Measurements from ENCODE around the gene SYNDIG1L. TPM values are rescaled to one million over a fixed set of nuclear protein-coding genes. Genes with fewer than 3 reads are reported as not detected.

The SYNDIG1L gene
- total and polyA plus RNA-seq, 2 of the 8 experiments (the other 6 are each of a cell fraction or from before 2014, with no cell fraction given), result 3.0 to 3.2 TPM

DNA sequence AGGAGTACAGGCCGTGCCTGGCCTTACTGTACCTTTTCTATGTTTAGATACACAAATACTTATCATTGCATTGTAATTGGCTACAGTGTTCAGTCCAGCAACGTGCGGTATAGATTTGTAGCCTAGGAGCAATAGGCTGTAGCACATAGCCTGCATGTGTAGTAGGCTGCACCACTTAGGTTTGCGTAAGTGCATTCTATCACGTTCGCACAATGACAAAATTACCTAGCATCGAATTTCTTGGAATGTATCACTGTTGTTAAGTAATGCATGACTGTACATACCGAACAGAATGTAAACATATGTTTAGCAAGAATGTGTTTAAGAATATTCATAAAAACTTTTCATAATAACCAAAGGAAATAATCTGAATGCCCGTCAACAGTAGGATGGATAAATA is 45.8 kb downstream of the SYNDIG1L start:
- Histone ChIP-seq H3K27me3 (replicated peaks in 1 of 4; ENCODE audit: control insufficient read depth in 3 of 4, extremely low read depth in 1 of 4, insufficient read depth in 3 of 4, low read length in 3 of 4) (no peaks in the 10 kb centered on the region), H4K91ac (replicated peaks; ENCODE audit: insufficient read length, low read length) (no peak overlapping the region), H4K5ac (ENCODE audit: insufficient read length, low read depth, low read length) (no peak overlapping the region), H3K14ac (ENCODE audit: insufficient read length) (no peak overlapping the region), H3K23me2 (ENCODE audit: low read depth, low read length) (no peaks in the 10 kb centered on the region; the same call in 1 of the 2 replicates), H3K4ac (replicated peaks; ENCODE audit: insufficient read length, low read depth, low read length) (no peak overlapping the region), H3K79me2 (ENCODE audit: control insufficient read depth in 1 of 2, insufficient read depth in 2 of 2, low read length in 2 of 2) (no peaks in the 10 kb centered on the region), H3K56ac (replicated peaks; ENCODE audit: insufficient read length, low read depth, low read length) (no peak overlapping the region), H3K79me1 (ENCODE audit: low read depth, low read length) (no peaks in the 10 kb centered on the region), H2BK15ac (ENCODE audit: low read length) (no peak overlapping the region), H2AK5ac (ENCODE audit: low read depth, low read length) (no peak overlapping the region), H3K9ac (replicated peaks in 1 of 4; ENCODE audit: extremely low read depth in 1 of 4, low read depth in 3 of 4, low read length in 3 of 4) (no peak overlapping the region), H3K23ac (ENCODE audit: insufficient read length) (no peak overlapping the region), H2BK5ac (ENCODE audit: low read depth, low read length) (no peak overlapping the region), H4K8ac (ENCODE audit: extremely low read depth, insufficient read depth, low read length) (no peak overlapping the region), H3K4me3 (ENCODE audit: extremely low read depth in 1 of 4, insufficient read depth in 2 of 4, low read depth in 3 of 4, low read length in 4 of 4) (no peak overlapping the region), H2BK12ac (ENCODE audit: low read depth, low read length) (no peak overlapping the region; the same call in 1 of the 2 replicates), H2AFZ (ENCODE audit: low read length) (no peak overlapping the region), H3K36me3 (ENCODE audit: control insufficient read depth in 2 of 4, insufficient read depth in 4 of 4, low read length in 3 of 4) (no peaks in the 10 kb centered on the region), H3K9me3 (ENCODE audit: insufficient read depth in 2 of 2, low read depth in 1 of 2, low read length in 1 of 2) (no peaks in the 10 kb centered on the region), H2BK20ac (ENCODE audit: low read length) (no peak overlapping the region), H3K27ac (ENCODE audit: low read depth, low read length) (no peak overlapping the region), H3K18ac (ENCODE audit: extremely low read depth, low read length) (no peak overlapping the region), H2BK120ac (replicated peaks; ENCODE audit: low read depth, low read length) (no peak overlapping the region), H3K4me2 (ENCODE audit: insufficient read depth in 1 of 2, low read depth in 2 of 2, low read length in 2 of 2) (no peak overlapping the region), H3K4me1 (replicated peaks in 1 of 4; ENCODE audit: control insufficient read depth in 3 of 4, insufficient read depth in 4 of 4, low read length in 3 of 4) (no peaks in the 10 kb centered on the region), H4K20me1 (replicated peaks in 1 of 2; ENCODE audit: control insufficient read depth in 1 of 2, insufficient read depth in 2 of 2, low read length in 2 of 2) (no peaks in the 10 kb centered on the region)
- WGBS, 2 experiments (ENCODE audit: extremely low coverage in 1 of 2, insufficient coverage in 1 of 2, insufficient read length in 1 of 2, insufficient replicate concordance in 2 of 2, low coverage in 1 of 2, low lambda C conversion rate in 2 of 2, missing lambda C conversion rate in 1 of 2), result 94% methylated on average over 9 of the region's 9 CpGs; no CpG with 5 or more reads in 1 of the 2 experiments
- ChIA-PET CTCF (ENCODE audit: partially characterized antibody) (interaction anchor here (0.6 to 1.5 kb wide), 6 partner anchors 10 to 100 kb away, joined by 3 to 5 read pairs (median 3); no protein-coding TSS in a partner anchor), POLR2A (ENCODE audit: partially characterized antibody) (interaction anchor here (0.5 kb wide), 1 partner anchor 29 kb away, joined by 3 read pairs; no protein-coding TSS in a partner anchor)
- DNase-seq (ENCODE audit: low read depth in 1 of 2, low spot score in 2 of 2) (no peak), FAIRE-seq (no peak)
- TF ChIP-seq TAF1 (IDR thresholded peaks at IDR 0.05; ENCODE audit: low read depth, low read length) (no peak), BACH1 (IDR thresholded peaks at IDR 0.05; ENCODE audit: low read length) (no peak), KDM1A (IDR thresholded peaks at IDR 0.05; ENCODE audit: borderline replicate concordance, low read length) (no peak), BRCA1 (IDR thresholded peaks at IDR 0.05; ENCODE audit: low read depth, low read length) (no peak), EGR1 (IDR thresholded peaks at IDR 0.05; ENCODE audit: borderline replicate concordance, low read depth, low read length) (no peak), SIN3A (conservative IDR thresholded peaks at IDR 0.05 in 1 of 2, IDR thresholded peaks at IDR 0.05 in 1 of 2; ENCODE audit: low read depth in 1 of 2, low read length in 2 of 2) (no peak), POU5F1 (IDR thresholded peaks at IDR 0.05; ENCODE audit: low read depth, low read length) (no peak), CTBP2 (IDR thresholded peaks at IDR 0.05; ENCODE audit: borderline replicate concordance, insufficient read depth, insufficient read length, low read length) (no peak), JUND (IDR thresholded peaks at IDR 0.05; ENCODE audit: low read length) (no peak)

Measured in H1 (cell line).